ENCODE data around the gene TXNDC2.

The TXNDC2 gene

GRCh38 chr18:9876212-9876866 lies 9.4 kb upstream of the TXNDC2 start:
- peak overlapping the region; percentile 51 for H3K4me3 ChIP-seq (ENCODE audit: low read depth, low read length)
- TF ChIP-seq CTCF (IDR thresholded peaks at IDR 0.05; ENCODE audit: low read depth, low read length): no peak

- TF ChIP-seq CTCF (IDR thresholded peaks at IDR 0.05; ENCODE audit: low read depth, low read length): no peak
- peak overlapping the region; percentile 51 for H3K4me3 ChIP-seq (ENCODE audit: low read depth, low read length)
These were observed 8.7 kb upstream of the TXNDC2 start for GRCh38 chr18:9876867-9877654.

- TF ChIP-seq CTCF (IDR thresholded peaks at IDR 0.05; ENCODE audit: low read depth, low read length): no peak
- H3K4me3 ChIP-seq (ENCODE audit: low read depth, low read length): peak overlapping the region; percentile 51
These were observed 8.1 kb upstream of the TXNDC2 start for GRCh38 chr18:9877655-9878014.

GRCh38 chr18:9878095-9878494 lies 7.7 kb upstream of the TXNDC2 start:
- no peak for TF ChIP-seq CTCF (IDR thresholded peaks at IDR 0.05; ENCODE audit: low read depth, low read length)
- no peak overlapping the region for H3K4me3 ChIP-seq (ENCODE audit: low read depth, low read length)

GRCh38 chr18:9878783-9879242 lies 7.0 kb upstream of the TXNDC2 start:
- TF ChIP-seq CTCF (IDR thresholded peaks at IDR 0.05; ENCODE audit: low read depth, low read length): no peak
- H3K4me3 ChIP-seq (ENCODE audit: low read depth, low read length): no peak overlapping the region

GRCh38 chr18:9884090-9884489 lies 1.7 kb upstream of the TXNDC2 start:
- TF ChIP-seq CTCF (IDR thresholded peaks at IDR 0.05; ENCODE audit: low read depth, low read length): no peak
- no peak overlapping the region for H3K4me3 ChIP-seq (ENCODE audit: low read depth, low read length)

GRCh38 chr18:9884532-9885140 lies 1.1 kb upstream of the TXNDC2 start:
- no peak overlapping the region for H3K4me3 ChIP-seq (ENCODE audit: low read depth, low read length)

More at GRCh38 chr18:9884532-9885140, 1.1 kb upstream of the TXNDC2 start:
- TF ChIP-seq CTCF (IDR thresholded peaks at IDR 0.05; ENCODE audit: low read depth, low read length): no peak
